ENCODE measurements around the gene ZNF205. TPM values are rescaled to one million over a fixed set of nuclear protein-coding genes. Genes with fewer than 3 reads are reported as not detected.

ZNF205 gene
- polyA plus RNA-seq, 1 of the 3 experiments (the other 2 are of a cell fraction): 9.7 TPM

DNA sequence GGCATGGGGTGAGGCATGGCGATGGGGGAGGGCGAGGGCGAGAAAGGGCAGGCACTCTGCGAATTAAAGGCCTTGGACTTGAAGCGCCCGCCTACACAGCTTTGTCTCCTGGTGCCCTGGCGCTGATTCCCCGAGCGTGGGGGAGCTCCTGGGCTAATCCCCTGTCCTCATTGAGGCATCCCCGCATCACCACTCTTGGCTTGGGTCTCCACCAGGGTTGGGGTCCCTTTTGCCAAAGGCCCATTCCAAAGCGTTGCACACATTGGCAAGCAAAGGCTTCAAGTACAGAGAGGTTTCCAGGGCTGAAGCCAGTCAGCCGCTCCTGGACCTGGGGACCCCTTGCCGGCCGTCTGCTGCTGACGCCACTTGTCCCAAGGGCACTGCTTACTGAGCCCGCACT, 8.0 kb downstream of the ZNF205 start:
- Histone ChIP-seq H3K4me2 (no peak overlapping the region), H3K79me2 (ENCODE audit: insufficient read depth) (no peaks in the 10 kb centered on the region), H3F3A (replicated peaks; ENCODE audit: insufficient read depth) (peaks cover 12% of the 10 kb centered on the region), H3K9me3 (no peaks in the 10 kb centered on the region), H3K4me3 (ENCODE audit: low read depth in 2 of 2, low read length in 1 of 2) (no peak overlapping the region), H3K9ac (no peak overlapping the region), H2AFZ (ENCODE audit: low read depth) (no peak overlapping the region), H3K36me3 (replicated peaks in 1 of 2; ENCODE audit: control insufficient read depth in 1 of 2, insufficient read depth in 2 of 2, low read length in 1 of 2) (peaks cover 0 to 29% of the 10 kb centered on the region in 2 experiments), H3K27me3 (ENCODE audit: insufficient read depth) (no peaks in the 10 kb centered on the region), H3K27ac (ENCODE audit: low read depth in 2 of 2, low read length in 1 of 2) (no peak overlapping the region), H3K9me2 (no peaks in the 10 kb centered on the region), H3K4me1 (ENCODE audit: control insufficient read depth in 1 of 2, insufficient read depth in 2 of 2, low read depth in 1 of 2, low read length in 1 of 2) (peaks cover 4% of the 10 kb centered on the region in 2 experiments; a peak in 1 of 4 replicates), H4K20me1 (ENCODE audit: insufficient read depth) (no peaks in the 10 kb centered on the region)
- no peak for TF ChIP-seq JUND (IDR thresholded peaks at IDR 0.05)
- TF ChIP-seq TCF12 (IDR thresholded peaks at IDR 0.05): no peak
- no peak for TF ChIP-seq CTCF (IDR thresholded peaks at IDR 0.05)
- no peak for TF ChIP-seq RFX5 (IDR thresholded peaks at IDR 0.05; ENCODE audit: low read length)
- no peak for TF ChIP-seq IRF3 (IDR thresholded peaks at IDR 0.05; ENCODE audit: low read depth, low read length)
- WGBS (ENCODE audit: low lambda C conversion rate): 91% methylated on average over 11 of the region's 16 CpGs
- CTCF ChIA-PET: interaction anchor here (1.1 to 10.8 kb wide), 3 partner anchors 8 to 61 kb away, joined by 3 to 64 read pairs (median 37); no protein-coding TSS in a partner anchor
- POLR2A ChIA-PET: interaction anchor here (1.5 kb wide), 1 partner anchor 14 kb away, joined by 3 read pairs; no protein-coding TSS in a partner anchor
- no peak for DNase-seq

GRCh38 chr16:3121851-3122467, 9.6 kb downstream of the ZNF205 start:
- H3K27ac ChIP-seq (ENCODE audit: low read depth in 2 of 2, low read length in 1 of 2): no peak overlapping the region
- peaks cover 4% of the 10 kb centered on the region in 2 experiments; a peak in 1 of 4 replicates for H3K4me1 ChIP-seq (ENCODE audit: control insufficient read depth in 1 of 2, insufficient read depth in 2 of 2, low read depth in 1 of 2, low read length in 1 of 2)
- WGBS (ENCODE audit: low lambda C conversion rate): 89% methylated on average over 5 of the region's 7 CpGs
- DNase-seq: no peak
- POLR2A ChIA-PET: interaction anchor here (1.1 kb wide), 1 partner anchor 16 kb away, joined by 3 read pairs; no protein-coding TSS in a partner anchor
- no peaks in the 10 kb centered on the region for H3K79me2 ChIP-seq (ENCODE audit: insufficient read depth)
- no peak overlapping the region for H3K4me3 ChIP-seq (ENCODE audit: low read depth in 2 of 2, low read length in 1 of 2)
- H3F3A ChIP-seq (replicated peaks; ENCODE audit: insufficient read depth): peaks cover 14% of the 10 kb centered on the region
- H3K4me2 ChIP-seq: no peak overlapping the region
- H3K36me3 ChIP-seq (replicated peaks in 1 of 2; ENCODE audit: control insufficient read depth in 1 of 2, insufficient read depth in 2 of 2, low read length in 1 of 2): peaks cover 6 to 18% of the 10 kb centered on the region in 2 experiments
- H3K9me2 ChIP-seq: no peaks in the 10 kb centered on the region
- no peaks in the 10 kb centered on the region for H4K20me1 ChIP-seq (ENCODE audit: insufficient read depth)
- H3K9me3 ChIP-seq: no peaks in the 10 kb centered on the region
- no peak overlapping the region for H2AFZ ChIP-seq (ENCODE audit: low read depth)
- TF ChIP-seq, protein P1, sequence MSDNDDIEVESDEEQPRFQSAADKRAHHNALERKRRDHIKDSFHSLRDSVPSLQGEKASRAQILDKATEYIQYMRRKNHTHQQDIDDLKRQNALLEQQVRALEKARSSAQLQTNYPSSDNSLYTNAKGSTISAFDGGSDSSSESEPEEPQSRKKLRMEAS (IDR thresholded peaks at IDR 0.05; ENCODE audit: low read depth): no peak
- no peak for TF ChIP-seq EP300 (IDR thresholded peaks at IDR 0.05; ENCODE audit: borderline replicate concordance in 1 of 2, low read depth in 1 of 2, low read length in 1 of 2)
- CTCF ChIA-PET: interaction anchor here (0.8 to 10.8 kb wide), 6 partner anchors 7 to 90 kb away, joined by 3 to 64 read pairs (median 7); no protein-coding TSS in a partner anchor
- H3K27me3 ChIP-seq (ENCODE audit: insufficient read depth): no peaks in the 10 kb centered on the region
- no peak overlapping the region for H3K9ac ChIP-seq

Data from SK-N-SH (cell line).